HepG2 (cell line): ENCODE results near the gene ZKSCAN8. TPM values are rescaled to one million over a fixed set of nuclear protein-coding genes. Genes with fewer than 3 reads are reported as not detected.

Source experiments
- CREB1 ChIP-seq, 2 experiments: fragments of 450-650 bp in 1 of 2; IDR thresholded peaks; 2 replicates each; pipeline ENCODE4 v1.6.1; 2016 to 2017; ENCODE audit warnings: control low read depth in 1 of 2, mild to moderate bottlenecking in 1 of 2, missing compliant biosample characterization in 1 of 2, missing genetic modification characterization in 1 of 2
- DPF2 ChIP-seq: sonication (generic); formaldehyde crosslinking; IDR thresholded peaks from 2 replicates; pipeline ENCODE4 v1.4.0; 2020; ENCODE audit warnings: mild to moderate bottlenecking, low read depth, missing genetic modification reagents, borderline replicate concordance
- GATA4 ChIP-seq: sonication (generic); IDR thresholded peaks from 2 replicates; pipeline ENCODE4 v1.6.1; 2016; ENCODE audit warnings: antibody characterized with exemption, low read depth, borderline replicate concordance
- KDM6A ChIP-seq: IDR thresholded peaks from 2 replicates; pipeline ENCODE4 v1.6.1; 2016; ENCODE audit warnings: low read depth
- KLF11 ChIP-seq: IDR thresholded peaks from 2 replicates; pipeline ENCODE4 v1.6.1; 2016; ENCODE audit warnings: missing compliant biosample characterization
- NCOA1 ChIP-seq: sonication (generic); formaldehyde crosslinking; IDR thresholded peaks from 2 replicates; pipeline ENCODE4 v1.9.0; 2021; ENCODE audit warnings: missing genetic modification reagents
- ZFP36L1 ChIP-seq: sonication (generic); formaldehyde crosslinking; IDR thresholded peaks from 2 replicates; pipeline ENCODE4 v1.8.0; 2022; ENCODE audit warnings: mild to moderate bottlenecking, missing genetic modification reagents, moderate library complexity
- ZFP37 ChIP-seq: sonication (generic); formaldehyde crosslinking; IDR thresholded peaks from 2 replicates; pipeline ENCODE4 v1.4.0; 2020; ENCODE audit warnings: missing genetic modification reagents, borderline replicate concordance
- ZFP62 ChIP-seq: sonication (generic); formaldehyde crosslinking; IDR thresholded peaks from 2 replicates; pipeline ENCODE4 v1.4.0; 2020; ENCODE audit warnings: missing genetic modification reagents
- ZNF138 ChIP-seq: sonication (generic); formaldehyde crosslinking; IDR thresholded peaks from 2 replicates; pipeline ENCODE4 v1.5.0; 2020; ENCODE audit warnings: mild to moderate bottlenecking, low read depth, missing genetic modification reagents
- ZNF563 ChIP-seq: sonication (generic); formaldehyde crosslinking; IDR thresholded peaks from 2 replicates; pipeline ENCODE4 v1.8.0; 2022; ENCODE audit warnings: mild to moderate bottlenecking, moderate library complexity, missing genetic modification reagents
- ZNF598 ChIP-seq: sonication (generic); formaldehyde crosslinking; IDR thresholded peaks from 2 replicates; pipeline ENCODE4 v1.5.1; 2020; ENCODE audit warnings: mild to moderate bottlenecking, missing genetic modification reagents, borderline replicate concordance
- ZNF678 ChIP-seq: sonication (generic); formaldehyde crosslinking; IDR thresholded peaks from 2 replicates; pipeline ENCODE4 v1.4.0; 2020; ENCODE audit warnings: mild to moderate bottlenecking, missing genetic modification reagents
- ZNF792 ChIP-seq: IDR thresholded peaks from 2 replicates; pipeline ENCODE4 v1.6.1; 2016
- polyA plus RNA-seq, 8 experiments: library from polyadenylated mRNA; depleted of rRNA in 3 of 8; stranded (reverse) in 7 of 8; unstranded in 1 of 8; fragments of >200 nt; fragmentation: Illumina TruSeq in 4 of 8; extraction: Trizol in 4 of 8; gene quantifications; 2 replicates each; pipeline versions ENCODE4 v1.2.1 to v1.2.3, GENCODE V29; 2011 to 2016; ENCODE audit warnings: low read depth in 4 of 8, missing spikeins in 1 of 8, mixed read lengths in 1 of 8; ENCODE audit not compliant: insufficient read depth in 1 of 8
- total RNA-seq, 5 experiments: library from RNA; depleted of rRNA; stranded (reverse); fragments of >200 nt; fragmentation: Illumina TruSeq; extraction: Trizol; gene quantifications; 2 replicates each; pipeline ENCODE4 v1.2.3, GENCODE V29; 2016; ENCODE audit warnings: low read depth in 1 of 5
- TF ChIP-seq, protein P1 (sequence below): sonication (generic); formaldehyde crosslinking; IDR thresholded peaks from 2 replicates; pipeline ENCODE4 v1.4.0; 2020; ENCODE audit warnings: missing genetic modification reagents
- TF ChIP-seq, protein P2 (sequence below): sonication (generic); formaldehyde crosslinking; IDR thresholded peaks from 2 replicates; pipeline ENCODE4 v1.5.1; 2020; ENCODE audit warnings: missing genetic modification reagents, mild to moderate bottlenecking, borderline replicate concordance
- TF ChIP-seq, protein P3 (sequence below): sonication (generic); formaldehyde crosslinking; IDR thresholded peaks from 2 replicates; pipeline ENCODE4 v1.5.1; 2020; ENCODE audit warnings: mild to moderate bottlenecking, missing genetic modification reagents, moderate library complexity
- TF ChIP-seq, protein P4 (sequence below): sonication (generic); formaldehyde crosslinking; IDR thresholded peaks from 2 replicates; pipeline ENCODE4 v1.8.0; 2022; ENCODE audit warnings: mild to moderate bottlenecking, missing genetic modification reagents, moderate library complexity
- TF ChIP-seq, protein P5 (sequence below): sonication (generic); formaldehyde crosslinking; IDR thresholded peaks from 2 replicates; pipeline ENCODE4 v1.9.0; 2021; ENCODE audit warnings: missing genetic modification reagents, borderline replicate concordance

The ZKSCAN8 gene
- total and polyA plus RNA-seq, 2 of the 13 experiments (the other 11 are each of a cell fraction or from before 2014, with no cell fraction given), result 12.4 to 20.9 TPM

DNA sequence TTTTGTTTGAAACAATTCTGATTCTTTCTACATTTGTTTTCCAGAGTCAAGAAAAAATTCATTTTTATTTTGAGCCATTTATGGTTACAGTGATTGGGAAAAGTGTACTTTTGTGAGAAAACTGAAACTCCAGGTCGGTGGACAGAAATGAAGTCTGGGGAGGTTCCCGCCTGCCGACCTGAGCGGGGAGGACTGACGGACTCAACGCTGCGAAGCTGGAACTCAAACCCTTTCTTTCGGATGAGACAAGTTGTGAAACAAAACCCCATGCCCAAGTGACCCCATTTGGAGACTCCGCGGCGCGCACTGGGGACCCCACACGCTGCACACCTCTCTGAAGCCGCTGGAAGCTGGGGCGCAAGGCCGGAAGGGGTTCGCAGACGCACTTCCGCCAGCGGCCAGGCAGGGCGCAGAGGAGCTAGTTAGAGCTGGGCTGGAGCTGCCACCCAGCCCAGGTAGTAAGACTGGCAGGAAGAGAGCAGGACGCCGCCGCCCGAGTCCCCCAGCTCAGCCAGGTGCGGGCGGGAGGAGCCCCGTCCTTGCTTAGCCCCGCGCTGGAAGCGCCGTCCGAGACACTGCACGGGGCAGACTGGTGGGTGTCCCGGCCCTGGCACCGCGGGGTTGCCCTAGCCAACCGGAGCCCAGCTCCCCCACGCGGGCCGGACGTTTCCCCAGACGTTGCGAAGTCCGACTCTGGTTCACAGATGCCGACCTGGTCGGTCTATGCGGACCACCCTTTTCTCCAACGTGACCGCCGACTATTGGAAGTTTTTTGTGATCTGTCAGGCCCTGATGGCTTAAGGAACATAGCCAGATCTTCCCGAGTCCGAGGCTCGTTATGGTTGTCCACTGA lies 37.1 kb upstream of the ZKSCAN8 start (continued):
- TF ChIP-seq, protein P1, sequence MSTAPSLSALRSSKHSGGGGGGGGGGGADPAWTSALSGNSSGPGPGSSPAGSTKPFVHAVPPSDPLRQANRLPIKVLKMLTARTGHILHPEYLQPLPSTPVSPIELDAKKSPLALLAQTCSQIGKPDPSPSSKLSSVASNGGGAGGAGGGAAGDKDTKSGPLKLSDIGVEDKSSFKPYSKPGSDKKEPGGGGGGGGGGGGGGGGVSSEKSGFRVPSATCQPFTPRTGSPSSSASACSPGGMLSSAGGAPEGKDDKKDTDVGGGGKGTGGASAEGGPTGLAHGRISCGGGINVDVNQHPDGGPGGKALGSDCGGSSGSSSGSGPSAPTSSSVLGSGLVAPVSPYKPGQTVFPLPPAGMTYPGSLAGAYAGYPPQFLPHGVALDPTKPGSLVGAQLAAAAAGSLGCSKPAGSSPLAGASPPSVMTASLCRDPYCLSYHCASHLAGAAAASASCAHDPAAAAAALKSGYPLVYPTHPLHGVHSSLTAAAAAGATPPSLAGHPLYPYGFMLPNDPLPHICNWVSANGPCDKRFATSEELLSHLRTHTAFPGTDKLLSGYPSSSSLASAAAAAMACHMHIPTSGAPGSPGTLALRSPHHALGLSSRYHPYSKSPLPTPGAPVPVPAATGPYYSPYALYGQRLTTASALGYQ (CRISPR knock-in tag), result peak; percentile 85
- TF ChIP-seq ZFP36L1 (CRISPR knock-in tag) (peak; percentile 43; the same call in 1 of the 2 replicates), ZNF678 (CRISPR knock-in tag) (peak; percentile 90; the same call in 1 of the 2 replicates), ZNF563 (CRISPR knock-in tag) (no peak; the same call in 1 of the 2 replicates), ZNF792 (CRISPR knock-in tag) (peak; percentile 92), DPF2 (CRISPR knock-in tag) (no peak), ZNF598 (CRISPR knock-in tag) (no peak; the same call in 1 of the 2 replicates), KLF11 (CRISPR knock-in tag) (no peak), GATA4 (peak; percentile 80), ZNF138 (CRISPR knock-in tag) (peak; percentile 94), ZFP62 (CRISPR knock-in tag) (no peak), NCOA1 (CRISPR knock-in tag) (peak; percentile 89; the same call in 1 of the 2 replicates), ZFP37 (CRISPR knock-in tag) (peak; percentile 55; the same call in 1 of the 2 replicates), KDM6A (CRISPR knock-in tag) (no peak), CREB1 (IDR thresholded peaks at IDR 0.05) (no peak), CREB1 (CRISPR knock-in tag; IDR thresholded peaks at IDR 0.05) (peak; percentile 60; the same call in 1 of the 2 replicates)
- TF ChIP-seq, protein P2, sequence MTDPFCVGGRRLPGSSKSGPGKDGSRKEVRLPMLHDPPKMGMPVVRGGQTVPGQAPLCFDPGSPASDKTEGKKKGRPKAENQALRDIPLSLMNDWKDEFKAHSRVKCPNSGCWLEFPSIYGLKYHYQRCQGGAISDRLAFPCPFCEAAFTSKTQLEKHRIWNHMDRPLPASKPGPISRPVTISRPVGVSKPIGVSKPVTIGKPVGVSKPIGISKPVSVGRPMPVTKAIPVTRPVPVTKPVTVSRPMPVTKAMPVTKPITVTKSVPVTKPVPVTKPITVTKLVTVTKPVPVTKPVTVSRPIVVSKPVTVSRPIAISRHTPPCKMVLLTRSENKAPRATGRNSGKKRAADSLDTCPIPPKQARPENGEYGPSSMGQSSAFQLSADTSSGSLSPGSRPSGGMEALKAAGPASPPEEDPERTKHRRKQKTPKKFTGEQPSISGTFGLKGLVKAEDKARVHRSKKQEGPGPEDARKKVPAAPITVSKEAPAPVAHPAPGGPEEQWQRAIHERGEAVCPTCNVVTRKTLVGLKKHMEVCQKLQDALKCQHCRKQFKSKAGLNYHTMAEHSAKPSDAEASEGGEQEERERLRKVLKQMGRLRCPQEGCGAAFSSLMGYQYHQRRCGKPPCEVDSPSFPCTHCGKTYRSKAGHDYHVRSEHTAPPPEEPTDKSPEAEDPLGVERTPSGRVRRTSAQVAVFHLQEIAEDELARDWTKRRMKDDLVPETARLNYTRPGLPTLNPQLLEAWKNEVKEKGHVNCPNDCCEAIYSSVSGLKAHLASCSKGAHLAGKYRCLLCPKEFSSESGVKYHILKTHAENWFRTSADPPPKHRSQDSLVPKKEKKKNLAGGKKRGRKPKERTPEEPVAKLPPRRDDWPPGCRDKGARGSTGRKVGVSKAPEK (CRISPR knock-in tag), result peak; percentile 52; the same call in 1 of the 2 replicates
- TF ChIP-seq, protein P3, sequence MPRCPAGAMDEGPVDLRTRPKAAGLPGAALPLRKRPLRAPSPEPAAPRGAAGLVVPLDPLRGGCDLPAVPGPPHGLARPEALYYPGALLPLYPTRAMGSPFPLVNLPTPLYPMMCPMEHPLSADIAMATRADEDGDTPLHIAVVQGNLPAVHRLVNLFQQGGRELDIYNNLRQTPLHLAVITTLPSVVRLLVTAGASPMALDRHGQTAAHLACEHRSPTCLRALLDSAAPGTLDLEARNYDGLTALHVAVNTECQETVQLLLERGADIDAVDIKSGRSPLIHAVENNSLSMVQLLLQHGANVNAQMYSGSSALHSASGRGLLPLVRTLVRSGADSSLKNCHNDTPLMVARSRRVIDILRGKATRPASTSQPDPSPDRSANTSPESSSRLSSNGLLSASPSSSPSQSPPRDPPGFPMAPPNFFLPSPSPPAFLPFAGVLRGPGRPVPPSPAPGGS (CRISPR knock-in tag), result peak; percentile 87
- TF ChIP-seq, protein P4, sequence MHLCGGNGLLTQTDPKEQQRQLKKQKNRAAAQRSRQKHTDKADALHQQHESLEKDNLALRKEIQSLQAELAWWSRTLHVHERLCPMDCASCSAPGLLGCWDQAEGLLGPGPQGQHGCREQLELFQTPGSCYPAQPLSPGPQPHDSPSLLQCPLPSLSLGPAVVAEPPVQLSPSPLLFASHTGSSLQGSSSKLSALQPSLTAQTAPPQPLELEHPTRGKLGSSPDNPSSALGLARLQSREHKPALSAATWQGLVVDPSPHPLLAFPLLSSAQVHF (CRISPR knock-in tag), result no peak
- TF ChIP-seq, protein P5, sequence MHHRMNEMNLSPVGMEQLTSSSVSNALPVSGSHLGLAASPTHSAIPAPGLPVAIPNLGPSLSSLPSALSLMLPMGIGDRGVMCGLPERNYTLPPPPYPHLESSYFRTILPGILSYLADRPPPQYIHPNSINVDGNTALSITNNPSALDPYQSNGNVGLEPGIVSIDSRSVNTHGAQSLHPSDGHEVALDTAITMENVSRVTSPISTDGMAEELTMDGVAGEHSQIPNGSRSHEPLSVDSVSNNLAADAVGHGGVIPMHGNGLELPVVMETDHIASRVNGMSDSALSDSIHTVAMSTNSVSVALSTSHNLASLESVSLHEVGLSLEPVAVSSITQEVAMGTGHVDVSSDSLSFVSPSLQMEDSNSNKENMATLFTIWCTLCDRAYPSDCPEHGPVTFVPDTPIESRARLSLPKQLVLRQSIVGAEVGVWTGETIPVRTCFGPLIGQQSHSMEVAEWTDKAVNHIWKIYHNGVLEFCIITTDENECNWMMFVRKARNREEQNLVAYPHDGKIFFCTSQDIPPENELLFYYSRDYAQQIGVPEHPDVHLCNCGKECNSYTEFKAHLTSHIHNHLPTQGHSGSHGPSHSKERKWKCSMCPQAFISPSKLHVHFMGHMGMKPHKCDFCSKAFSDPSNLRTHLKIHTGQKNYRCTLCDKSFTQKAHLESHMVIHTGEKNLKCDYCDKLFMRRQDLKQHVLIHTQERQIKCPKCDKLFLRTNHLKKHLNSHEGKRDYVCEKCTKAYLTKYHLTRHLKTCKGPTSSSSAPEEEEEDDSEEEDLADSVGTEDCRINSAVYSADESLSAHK, result no peak
